PC-9 (cell line): ENCODE data around the gene CALN1.

Experiments
- CTCF ChIP-seq: fragments of 200-600 bp; sonication (generic); conservative IDR thresholded peaks from 2 replicates; pipeline ENCODE4 v1.6.1; 2017; ENCODE audit warnings: mixed run types, antibody characterized with exemption, mild to moderate bottlenecking, moderate library complexity
- EZH2 ChIP-seq: fragments of 200-600 bp; sonication (generic); IDR thresholded peaks from 2 replicates; pipeline ENCODE4 v1.8.0; 2017; ENCODE audit warnings: antibody characterized with exemption, low read depth

DNA sequence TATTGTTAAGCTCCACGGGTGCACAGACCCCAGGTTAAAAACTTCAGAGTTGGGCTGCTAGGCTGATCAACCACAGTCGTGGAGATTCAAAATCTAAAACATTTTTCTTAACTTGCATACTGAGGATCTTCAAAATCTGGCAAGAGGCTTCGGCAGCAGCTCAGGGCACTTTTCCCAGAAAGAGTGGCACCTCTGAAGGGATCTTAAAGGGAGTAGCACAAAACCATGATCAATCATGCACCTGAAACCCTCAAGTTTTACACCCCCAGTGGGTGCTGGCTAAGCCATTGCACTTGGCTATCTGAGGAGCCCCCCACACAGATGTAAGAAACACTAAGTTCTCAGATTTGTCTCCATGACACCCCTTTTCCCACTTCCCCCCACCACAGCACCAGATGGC is 151.7 kb downstream of the CALN1 start:
- no peak for TF ChIP-seq CTCF
- TF ChIP-seq EZH2 = no peak
